SH-SY5Y (cell line): ENCODE measurements around the gene POLRMT.

ENCODE experiments used
- GATA2 ChIP-seq: IDR thresholded peaks from 2 replicates; pipeline ENCODE4 v1.6.1; 2011; ENCODE audit warnings: mild to moderate bottlenecking, low read depth, low read length
- GATA3 ChIP-seq: IDR thresholded peaks from 2 replicates; pipeline ENCODE4 v1.6.1; 2011; ENCODE audit warnings: low read depth, mild to moderate bottlenecking, low read length, moderate library complexity

DNA sequence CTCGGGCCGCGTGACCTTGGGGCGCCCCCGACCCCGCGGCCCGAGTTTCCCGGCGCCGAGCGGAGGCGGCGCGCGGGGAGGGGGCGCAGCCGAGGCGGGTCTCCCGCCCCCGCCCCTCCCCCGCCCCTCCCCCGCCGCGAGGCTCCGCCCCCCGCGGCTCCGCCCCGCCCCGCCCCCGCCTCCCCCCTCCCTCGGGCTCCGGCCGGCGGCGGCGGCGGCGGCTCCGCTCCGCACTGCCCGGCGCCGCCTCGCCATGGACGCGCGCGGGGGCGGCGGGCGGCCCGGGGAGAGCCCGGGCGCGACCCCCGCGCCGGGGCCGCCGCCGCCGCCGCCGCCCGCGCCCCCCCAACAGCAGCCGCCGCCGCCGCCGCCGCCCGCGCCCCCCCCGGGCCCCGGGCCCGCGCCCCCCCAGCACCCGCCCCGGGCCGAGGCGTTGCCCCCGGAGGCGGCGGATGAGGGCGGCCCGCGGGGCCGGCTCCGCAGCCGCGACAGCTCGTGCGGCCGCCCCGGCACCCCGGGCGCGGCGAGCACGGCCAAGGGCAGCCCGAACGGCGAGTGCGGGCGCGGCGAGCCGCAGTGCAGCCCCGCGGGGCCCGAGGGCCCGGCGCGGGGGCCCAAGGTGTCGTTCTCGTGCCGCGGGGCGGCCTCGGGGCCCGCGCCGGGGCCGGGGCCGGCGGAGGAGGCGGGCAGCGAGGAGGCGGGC lies 43.5 kb downstream of the POLRMT start, which contains the start of gene HCN2:
- no peak for TF ChIP-seq GATA3
- no peak for TF ChIP-seq GATA2
